Stimulated activated CD8-positive, alpha-beta memory T cell treated with anti-CD3 and anti-CD28 coated beads, Interleukin-12 subunit alpha, Interleukin-12 subunit beta, amount 100 ng/mL, for 4 hours (primary cell): ENCODE results near the gene TMEM161B.
"Not testable (repeated sequence)": the region's sequence is repeated elsewhere in the genome, so short reads cannot be mapped to it uniquely, and the experiment has no call there.

Source experiments
- DNase-seq: peaks from one replicate; pipeline ENCODE4 v3.0.0-alpha.2; 2020; ENCODE audit warnings: low read depth

The TMEM161B gene

GRCh38 chr5:88268385-88269184 lies at the start of gene TMEM161B:
TSS of gene TMEM161B (minus strand) at chr5:88268845. CDS start at chr5:88268723, 122 bp downstream.
- peak; percentile 90 for DNase-seq

GRCh38 chr5:88304356-88304755 lies 35.7 kb upstream of the TMEM161B start:
- no peak for DNase-seq

GRCh38 chr5:88298425-88298824 lies 29.8 kb upstream of the TMEM161B start:
- no peak for DNase-seq

- DNase-seq = no peak
Measured at GRCh38 chr5:88290801-88291200, 22.2 kb upstream of the TMEM161B start.

GRCh38 chr5:88288528-88289197 lies 20.0 kb upstream of the TMEM161B start:
- DNase-seq = no peak

- DNase-seq = no peak
Measured at GRCh38 chr5:88287846-88288527, 19.3 kb upstream of the TMEM161B start.

- DNase-seq = no peak
Measured at GRCh38 chr5:88287302-88287701, 18.7 kb upstream of the TMEM161B start.

- DNase-seq = no peak
Measured at GRCh38 chr5:88283690-88284089, 15.0 kb upstream of the TMEM161B start.

- no peak for DNase-seq
Measured at GRCh38 chr5:88281322-88281721, 12.7 kb upstream of the TMEM161B start.

- DNase-seq = no peak
Measured at GRCh38 chr5:88279584-88279983, 10.9 kb upstream of the TMEM161B start.

GRCh38 chr5:88276378-88276777 lies 7.7 kb upstream of the TMEM161B start:
- DNase-seq = no peak

- no peak for DNase-seq
Measured at GRCh38 chr5:88275581-88275980, 6.9 kb upstream of the TMEM161B start.

GRCh38 chr5:88269222-88269771 lies 652 bp upstream of the TMEM161B start:
- no peak for DNase-seq

- DNase-seq = not testable (repeated sequence)
Measured at GRCh38 chr5:88264565-88264964, 4.1 kb downstream of the TMEM161B start.

- no peak for DNase-seq
Measured at GRCh38 chr5:88263349-88263748, 5.3 kb downstream of the TMEM161B start.

- DNase-seq = no peak
Measured at GRCh38 chr5:88262116-88262515, 6.5 kb downstream of the TMEM161B start.

- no peak for DNase-seq
Measured at GRCh38 chr5:88258636-88259035, 10.0 kb downstream of the TMEM161B start.

- DNase-seq = no peak
Measured at GRCh38 chr5:88256872-88257271, 11.8 kb downstream of the TMEM161B start.

- DNase-seq = no peak
Measured at GRCh38 chr5:88256037-88256436, 12.6 kb downstream of the TMEM161B start.

- no peak for DNase-seq
Measured at GRCh38 chr5:88254320-88254719, 14.3 kb downstream of the TMEM161B start.

- no peak for DNase-seq
Measured at GRCh38 chr5:88251048-88251711, 17.5 kb downstream of the TMEM161B start.

- no peak for DNase-seq
Measured at GRCh38 chr5:88250010-88250409, 18.6 kb downstream of the TMEM161B start.
